ENCODE results near the gene CD22. TPM values are rescaled to one million over a fixed set of nuclear protein-coding genes. Genes with fewer than 3 reads are reported as not detected.
"Not testable (repeated sequence)": the region's sequence is repeated elsewhere in the genome, so short reads cannot be mapped to it uniquely, and the experiment has no call there.

CD22 gene
- polyA plus RNA-seq, 1 donor (not counting 4 experiments of a cell fraction or from before 2014, with no cell fraction given): 0.26 TPM

DNA sequence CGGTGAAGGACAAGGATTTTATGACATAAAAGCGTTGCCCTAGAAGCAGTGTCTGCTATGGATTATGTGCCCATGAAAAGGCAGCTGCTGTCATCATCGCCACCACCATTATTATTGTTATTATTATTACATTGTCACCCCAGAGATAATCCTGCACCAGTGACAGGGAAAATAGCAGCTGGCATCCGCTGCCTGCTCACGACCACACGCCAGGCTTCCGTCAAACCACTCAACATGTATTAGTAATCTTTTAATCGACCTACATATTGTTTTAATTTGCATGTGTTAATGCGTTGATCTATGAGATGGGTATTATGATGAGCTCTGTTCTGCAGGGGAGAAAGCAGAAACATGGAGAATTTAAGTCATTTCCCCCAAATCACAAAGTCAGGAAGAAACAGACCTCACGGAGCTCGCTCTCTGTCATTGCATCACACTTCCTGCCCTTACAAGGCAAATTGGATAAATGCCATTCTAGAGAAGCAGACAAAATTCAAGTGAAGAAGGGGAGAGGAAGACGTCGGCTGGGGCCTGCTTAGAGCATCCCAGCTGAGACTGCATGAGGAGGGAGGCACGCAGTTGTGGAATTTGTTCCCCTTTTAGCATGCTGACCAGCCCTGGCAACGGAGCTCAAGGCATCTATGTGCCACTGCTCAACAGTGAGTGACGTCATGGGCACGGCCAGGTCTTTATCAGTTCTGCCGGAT is 29.0 kb downstream of the CD22 start, which contains the start of gene FFAR3:
FFAR3 (plus strand) TSS at position 594 of the 707 bp plus-strand sequence. CDS start 431 bp downstream, outside the sequence.
- H3K9me1 ChIP-seq (ENCODE audit: control insufficient read depth, extremely low read depth, insufficient read depth, low read length): no peaks in the 10 kb centered on the region
- H4K20me1 ChIP-seq (ENCODE audit: control insufficient read depth, extremely low read depth, insufficient read depth, low read length): no peaks in the 10 kb centered on the region
- H3K79me2 ChIP-seq (ENCODE audit: control insufficient read depth, insufficient read depth, low read length): no peaks in the 10 kb centered on the region
- dilution Hi-C loops (cut with MboI; ENCODE audit: extremely low pct_ligation_motif_present, low sequenced_read_pairs): no loop called here
- H3K4me2 ChIP-seq (ENCODE audit: control insufficient read depth, extremely low read depth, insufficient read depth, low read depth, low read length): no peak within 1 kb of the TSS
- DNase-seq (ENCODE audit: low read depth, low spot score) (no peak), FAIRE-seq (no peak)
- H3K27me3 ChIP-seq (ENCODE audit: control insufficient read depth, extremely low read depth, insufficient read depth, low read length): peaks cover 10% of the 10 kb centered on the region
- H3K9ac ChIP-seq (ENCODE audit: control insufficient read depth, extremely low read depth, insufficient read depth, low read length): no peak within 1 kb of the TSS
- H3K27ac ChIP-seq (ENCODE audit: control insufficient read depth, insufficient read depth, low read length): no peak within 1 kb of the TSS
- no peak for TF ChIP-seq EZH2 (IDR thresholded peaks at IDR 0.05; ENCODE audit: low read length)
- TF ChIP-seq, protein P1, sequence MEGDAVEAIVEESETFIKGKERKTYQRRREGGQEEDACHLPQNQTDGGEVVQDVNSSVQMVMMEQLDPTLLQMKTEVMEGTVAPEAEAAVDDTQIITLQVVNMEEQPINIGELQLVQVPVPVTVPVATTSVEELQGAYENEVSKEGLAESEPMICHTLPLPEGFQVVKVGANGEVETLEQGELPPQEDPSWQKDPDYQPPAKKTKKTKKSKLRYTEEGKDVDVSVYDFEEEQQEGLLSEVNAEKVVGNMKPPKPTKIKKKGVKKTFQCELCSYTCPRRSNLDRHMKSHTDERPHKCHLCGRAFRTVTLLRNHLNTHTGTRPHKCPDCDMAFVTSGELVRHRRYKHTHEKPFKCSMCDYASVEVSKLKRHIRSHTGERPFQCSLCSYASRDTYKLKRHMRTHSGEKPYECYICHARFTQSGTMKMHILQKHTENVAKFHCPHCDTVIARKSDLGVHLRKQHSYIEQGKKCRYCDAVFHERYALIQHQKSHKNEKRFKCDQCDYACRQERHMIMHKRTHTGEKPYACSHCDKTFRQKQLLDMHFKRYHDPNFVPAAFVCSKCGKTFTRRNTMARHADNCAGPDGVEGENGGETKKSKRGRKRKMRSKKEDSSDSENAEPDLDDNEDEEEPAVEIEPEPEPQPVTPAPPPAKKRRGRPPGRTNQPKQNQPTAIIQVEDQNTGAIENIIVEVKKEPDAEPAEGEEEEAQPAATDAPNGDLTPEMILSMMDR (optimal IDR thresholded peaks at IDR 0.05 in 1 of 3, IDR thresholded peaks at IDR 0.05 in 1 of 3, conservative IDR thresholded peaks at IDR 0.05 in 1 of 3; ENCODE audit: extremely low read depth in 1 of 3, insufficient read depth in 2 of 3, low read length in 3 of 3): no peak
- no peak within 1 kb of the TSS for H2AFZ ChIP-seq (ENCODE audit: control insufficient read depth, low read length)
- no peaks in the 10 kb centered on the region for H3K36me3 ChIP-seq (ENCODE audit: control insufficient read depth in 2 of 2, extremely low read depth in 1 of 2, insufficient read depth in 2 of 2, low read length in 2 of 2)
- no peak within 1 kb of the TSS for H3K4me3 ChIP-seq (ENCODE audit: control insufficient read depth in 2 of 3, extremely low read depth in 1 of 3, insufficient read depth in 2 of 3, low read depth in 1 of 3, low read length in 3 of 3)
- no peaks in the 10 kb centered on the region for H3K9me3 ChIP-seq (ENCODE audit: control insufficient read depth, low read depth, low read length)
- H3K4me1 ChIP-seq (ENCODE audit: control insufficient read depth, extremely low read depth, insufficient read depth, low read length): no peaks in the 10 kb centered on the region

DNA sequence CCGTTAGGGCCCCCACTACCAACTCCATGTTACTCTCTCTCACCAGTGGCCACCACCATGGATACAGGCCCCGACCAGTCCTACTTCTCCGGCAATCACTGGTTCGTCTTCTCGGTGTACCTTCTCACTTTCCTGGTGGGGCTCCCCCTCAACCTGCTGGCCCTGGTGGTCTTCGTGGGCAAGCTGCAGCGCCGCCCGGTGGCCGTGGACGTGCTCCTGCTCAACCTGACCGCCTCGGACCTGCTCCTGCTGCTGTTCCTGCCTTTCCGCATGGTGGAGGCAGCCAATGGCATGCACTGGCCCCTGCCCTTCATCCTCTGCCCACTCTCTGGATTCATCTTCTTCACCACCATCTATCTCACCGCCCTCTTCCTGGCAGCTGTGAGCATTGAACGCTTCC is 29.8 kb downstream of the CD22 start:
- DNase-seq (ENCODE audit: low read depth, low spot score); H3K9me3 ChIP-seq (ENCODE audit: control insufficient read depth, low read depth, low read length); H3K9me1 ChIP-seq (ENCODE audit: control insufficient read depth, extremely low read depth, insufficient read depth, low read length); H3K36me3 ChIP-seq (ENCODE audit: control insufficient read depth in 2 of 2, extremely low read depth in 1 of 2, insufficient read depth in 2 of 2, low read length in 2 of 2); H3K4me3 ChIP-seq (ENCODE audit: control insufficient read depth in 2 of 3, extremely low read depth in 1 of 3, insufficient read depth in 2 of 3, low read depth in 1 of 3, low read length in 3 of 3); H3K4me1 ChIP-seq (ENCODE audit: control insufficient read depth, extremely low read depth, insufficient read depth, low read length); H3K4me2 ChIP-seq (ENCODE audit: control insufficient read depth, extremely low read depth, insufficient read depth, low read depth, low read length); FAIRE-seq; H2AFZ ChIP-seq (ENCODE audit: control insufficient read depth, low read length); dilution Hi-C loops (cut with MboI; ENCODE audit: extremely low pct_ligation_motif_present, low sequenced_read_pairs); H3K79me2 ChIP-seq (ENCODE audit: control insufficient read depth, insufficient read depth, low read length); H3K27ac ChIP-seq (ENCODE audit: control insufficient read depth, insufficient read depth, low read length); H3K9ac ChIP-seq (ENCODE audit: control insufficient read depth, extremely low read depth, insufficient read depth, low read length); H4K20me1 ChIP-seq (ENCODE audit: control insufficient read depth, extremely low read depth, insufficient read depth, low read length); H3K27me3 ChIP-seq (ENCODE audit: control insufficient read depth, extremely low read depth, insufficient read depth, low read length): not testable (repeated sequence)

DNA sequence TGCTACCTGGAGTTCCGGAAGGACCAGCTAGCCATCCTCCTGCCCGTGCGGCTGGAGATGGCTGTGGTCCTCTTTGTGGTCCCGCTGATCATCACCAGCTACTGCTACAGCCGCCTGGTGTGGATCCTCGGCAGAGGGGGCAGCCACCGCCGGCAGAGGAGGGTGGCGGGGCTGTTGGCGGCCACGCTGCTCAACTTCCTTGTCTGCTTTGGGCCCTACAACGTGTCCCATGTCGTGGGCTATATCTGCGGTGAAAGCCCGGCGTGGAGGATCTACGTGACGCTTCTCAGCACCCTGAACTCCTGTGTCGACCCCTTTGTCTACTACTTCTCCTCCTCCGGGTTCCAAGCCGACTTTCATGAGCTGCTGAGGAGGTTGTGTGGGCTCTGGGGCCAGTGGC is 30.4 kb downstream of the CD22 start:
- H2AFZ ChIP-seq (ENCODE audit: control insufficient read depth, low read length); H3K9me1 ChIP-seq (ENCODE audit: control insufficient read depth, extremely low read depth, insufficient read depth, low read length); H3K79me2 ChIP-seq (ENCODE audit: control insufficient read depth, insufficient read depth, low read length); H3K4me2 ChIP-seq (ENCODE audit: control insufficient read depth, extremely low read depth, insufficient read depth, low read depth, low read length); FAIRE-seq; H3K36me3 ChIP-seq (ENCODE audit: control insufficient read depth in 2 of 2, extremely low read depth in 1 of 2, insufficient read depth in 2 of 2, low read length in 2 of 2); H3K27me3 ChIP-seq (ENCODE audit: control insufficient read depth, extremely low read depth, insufficient read depth, low read length); H3K9me3 ChIP-seq (ENCODE audit: control insufficient read depth, low read depth, low read length); H3K4me1 ChIP-seq (ENCODE audit: control insufficient read depth, extremely low read depth, insufficient read depth, low read length); dilution Hi-C loops (cut with MboI; ENCODE audit: extremely low pct_ligation_motif_present, low sequenced_read_pairs); DNase-seq (ENCODE audit: low read depth, low spot score); H3K9ac ChIP-seq (ENCODE audit: control insufficient read depth, extremely low read depth, insufficient read depth, low read length); H3K4me3 ChIP-seq (ENCODE audit: control insufficient read depth in 2 of 3, extremely low read depth in 1 of 3, insufficient read depth in 2 of 3, low read depth in 1 of 3, low read length in 3 of 3); H4K20me1 ChIP-seq (ENCODE audit: control insufficient read depth, extremely low read depth, insufficient read depth, low read length); H3K27ac ChIP-seq (ENCODE audit: control insufficient read depth, insufficient read depth, low read length): not testable (repeated sequence)

DNA sequence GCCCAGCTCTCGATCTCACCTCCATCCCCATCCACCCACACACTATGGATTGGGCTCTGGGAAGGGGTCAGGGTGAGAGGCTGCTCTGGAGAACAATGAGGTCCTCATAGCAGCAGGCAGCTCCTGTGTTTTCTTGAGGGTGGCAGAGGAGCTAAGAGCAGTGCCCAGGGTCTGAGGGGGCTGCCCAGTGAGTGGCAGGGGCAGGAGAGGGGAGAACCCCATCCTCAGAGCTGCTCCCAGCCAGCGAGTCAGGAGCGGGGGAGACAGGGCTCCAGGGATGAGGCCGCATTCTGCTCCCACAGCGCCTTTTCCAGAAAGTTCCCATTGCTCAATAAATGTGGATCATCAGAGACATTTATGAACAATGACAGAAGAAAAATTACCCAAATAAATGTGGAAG is 31.1 kb downstream of the CD22 start:
- H3K9me1 ChIP-seq (ENCODE audit: control insufficient read depth, extremely low read depth, insufficient read depth, low read length); H3K4me1 ChIP-seq (ENCODE audit: control insufficient read depth, extremely low read depth, insufficient read depth, low read length); H3K4me3 ChIP-seq (ENCODE audit: control insufficient read depth in 2 of 3, extremely low read depth in 1 of 3, insufficient read depth in 2 of 3, low read depth in 1 of 3, low read length in 3 of 3); H3K27me3 ChIP-seq (ENCODE audit: control insufficient read depth, extremely low read depth, insufficient read depth, low read length); H3K27ac ChIP-seq (ENCODE audit: control insufficient read depth, insufficient read depth, low read length); H3K9me3 ChIP-seq (ENCODE audit: control insufficient read depth, low read depth, low read length); H3K4me2 ChIP-seq (ENCODE audit: control insufficient read depth, extremely low read depth, insufficient read depth, low read depth, low read length); H3K79me2 ChIP-seq (ENCODE audit: control insufficient read depth, insufficient read depth, low read length); FAIRE-seq; dilution Hi-C loops (cut with MboI; ENCODE audit: extremely low pct_ligation_motif_present, low sequenced_read_pairs); H3K36me3 ChIP-seq (ENCODE audit: control insufficient read depth in 2 of 2, extremely low read depth in 1 of 2, insufficient read depth in 2 of 2, low read length in 2 of 2); DNase-seq (ENCODE audit: low read depth, low spot score); H2AFZ ChIP-seq (ENCODE audit: control insufficient read depth, low read length); H4K20me1 ChIP-seq (ENCODE audit: control insufficient read depth, extremely low read depth, insufficient read depth, low read length); H3K9ac ChIP-seq (ENCODE audit: control insufficient read depth, extremely low read depth, insufficient read depth, low read length): not testable (repeated sequence)

All from keratinocyte (primary cell).